Activated B cell treated with CpG ODN at 0.5 μM for 24 hours (primary cell): ENCODE measurements around the gene PTPN2. TPM values are rescaled to one million over a fixed set of nuclear protein-coding genes. Genes with fewer than 3 reads are reported as not detected.

Experiments
- ATAC-seq: fragments of 200-7000 bp; cut with Tn5 transposase; one replicate; pipeline ENCODE4 v1.10.0; 2021; ENCODE audit warnings: low read depth, mild to moderate bottlenecking, moderate library complexity
- CTCF ChIA-PET: fragments of 350-600 bp; sonication (Branson Sonifier 250); formaldehyde crosslinking; loops from one replicate; lab custom pipeline; 2021; ENCODE audit warnings: antibody characterized with exemption; lab: Charles Lee
- POLR2A ChIA-PET: fragments of 350-600 bp; sonication (Branson Sonifier 250); formaldehyde crosslinking; loops from one replicate; lab custom pipeline; 2021; ENCODE audit warnings: antibody characterized with exemption; lab: Charles Lee
- DNase-seq: peaks from one replicate; pipeline ENCODE4 v3.0.0; 2022
- H3K27ac Mint-ChIP-seq: one replicate; pipeline ENCODE4 v1.8.0; 2020; ENCODE audit warnings: mixed read lengths
- H3K27me3 Mint-ChIP-seq: one replicate; pipeline ENCODE4 v1.8.0; 2021; ENCODE audit warnings: mixed read lengths
- H3K36me3 Mint-ChIP-seq: one replicate; pipeline ENCODE4 v1.8.0; 2021; ENCODE audit warnings: low read depth, mixed read lengths
- H3K4me1 Mint-ChIP-seq: one replicate; pipeline ENCODE4 v1.8.0; 2021; ENCODE audit warnings: mixed read lengths
- H3K4me3 Mint-ChIP-seq: one replicate; pipeline ENCODE4 v1.8.0; 2020; ENCODE audit warnings: mild to moderate bottlenecking, mixed read lengths
- H3K9me3 Mint-ChIP-seq: one replicate; pipeline ENCODE4 v1.8.0; 2020; ENCODE audit warnings: mixed read lengths
- CTCF ChIP-seq: fragments of 200-600 bp; IDR thresholded peaks from one replicate; pipeline ENCODE4 v1.8.0; 2022; ENCODE audit warnings: antibody characterized with exemption, mild to moderate bottlenecking
- intact Hi-C: fragments of 100-400 bp; cut with micrococcal nuclease; formaldehyde crosslinking; loops from one replicate; pipeline ENCODE4 v1.15.1; 2024
- total RNA-seq: library from RNA; stranded (reverse); gene quantifications from 2 replicates; pipeline ENCODE4 v1.2.3, GENCODE V29; 2022

Gene PTPN2
- total RNA-seq, 1 donor from 2014 or later = 76.5 TPM

GRCh38 chr18:12791610-12792009 is 92.4 kb downstream of the PTPN2 start:
- no peak overlapping the region for H3K4me3 Mint-ChIP-seq
- peaks cover 3% of the 10 kb centered on the region for H3K4me1 Mint-ChIP-seq
- H3K27ac Mint-ChIP-seq = no peak overlapping the region
- intact Hi-C loops = no loop called here
- no peaks in the 10 kb centered on the region for H3K27me3 Mint-ChIP-seq
- ChIA-PET CTCF (no interaction called here), POLR2A (no interaction called here)
- no peak for TF ChIP-seq CTCF
- ATAC-seq (no peak), DNase-seq (no peak)
- H3K9me3 Mint-ChIP-seq = no peaks in the 10 kb centered on the region
- H3K36me3 Mint-ChIP-seq = peaks cover 53% of the 10 kb centered on the region

- H3K36me3 Mint-ChIP-seq = peaks cover 37% of the 10 kb centered on the region
- no peak overlapping the region for H3K4me3 Mint-ChIP-seq
Observed at GRCh38 chr18:12786669-12787068, 97.4 kb downstream of the PTPN2 start.

GRCh38 chr18:12783524-12783923 is 100.5 kb downstream of the PTPN2 start:
- Mint-ChIP-seq H3K9me3 (no peaks in the 10 kb centered on the region), H3K27ac (no peak overlapping the region), H3K36me3 (peaks cover 22% of the 10 kb centered on the region), H3K4me1 (no peaks in the 10 kb centered on the region), H3K27me3 (no peaks in the 10 kb centered on the region), H3K4me3 (no peak overlapping the region)
- ChIA-PET POLR2A (no interaction called here), CTCF (no interaction called here)
- intact Hi-C loops = no loop called here
- no peak for TF ChIP-seq CTCF
- ATAC-seq = no peak
- DNase-seq = no peak

More at GRCh38 chr18:12786669-12787068, 97.4 kb downstream of the PTPN2 start:
- Mint-ChIP-seq H3K4me1 (peaks cover 3% of the 10 kb centered on the region), H3K27ac (no peak overlapping the region), H3K27me3 (no peaks in the 10 kb centered on the region), H3K9me3 (no peaks in the 10 kb centered on the region)
- no peak for TF ChIP-seq CTCF
- intact Hi-C loops = no loop called here
- ChIA-PET POLR2A (no interaction called here), CTCF (no interaction called here)
- ATAC-seq (no peak), DNase-seq (no peak)

- Mint-ChIP-seq H3K27me3 (no peaks in the 10 kb centered on the region), H3K9me3 (no peaks in the 10 kb centered on the region), H3K4me1 (no peaks in the 10 kb centered on the region), H3K27ac (no peak overlapping the region), H3K4me3 (no peak overlapping the region), H3K36me3 (peaks cover 18% of the 10 kb centered on the region)
- ATAC-seq (no peak), DNase-seq (no peak)
- ChIA-PET CTCF (no interaction called here), POLR2A (no interaction called here)
- intact Hi-C loops = no loop called here
- no peak for TF ChIP-seq CTCF
Observed at GRCh38 chr18:12782521-12782920, 101.5 kb downstream of the PTPN2 start.

- no peak for TF ChIP-seq CTCF
- intact Hi-C loops = no loop called here
- Mint-ChIP-seq H3K27me3 (no peaks in the 10 kb centered on the region), H3K27ac (no peak overlapping the region), H3K36me3 (peaks cover 9% of the 10 kb centered on the region), H3K4me1 (no peaks in the 10 kb centered on the region), H3K9me3 (no peaks in the 10 kb centered on the region), H3K4me3 (no peak overlapping the region)
- ATAC-seq (no peak), DNase-seq (no peak)
- ChIA-PET POLR2A (no interaction called here), CTCF (interaction anchor here (0.9 kb wide), 1 partner anchor 13 kb away, joined by 3 read pairs; no protein-coding TSS in a partner anchor)
Observed at GRCh38 chr18:12779456-12779855, 104.6 kb downstream of the PTPN2 start.
